GM12874 (cell line): ENCODE measurements around the gene VGLL4.

Source experiments
- TF ChIP-seq, protein P1 (sequence below): IDR thresholded peaks from 2 replicates; pipeline ENCODE4 v1.5.1; 2011; ENCODE audit warnings: low read depth, mild to moderate bottlenecking, control low read depth, low read length, moderate library complexity; ENCODE audit not compliant: insufficient read depth

VGLL4 gene

DNA sequence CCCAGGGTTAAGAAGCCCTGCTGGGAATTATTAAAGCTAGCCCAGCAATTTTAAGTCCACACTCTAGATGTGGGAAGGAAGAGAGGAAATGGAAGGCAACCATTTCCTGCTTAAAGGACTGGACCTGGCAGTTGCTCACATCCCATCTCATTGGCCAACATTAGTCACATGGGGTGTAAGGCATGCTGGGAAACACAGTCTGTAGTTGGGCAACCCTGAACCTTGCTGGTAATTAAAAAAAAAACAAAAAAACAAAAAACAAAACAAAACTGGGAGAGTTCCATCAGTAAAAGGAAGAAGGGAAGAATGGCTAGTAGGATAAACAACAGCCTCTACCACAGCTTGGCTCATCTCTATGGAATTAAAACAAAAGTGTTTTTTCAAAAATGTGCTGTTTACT, 136.0 kb downstream of the VGLL4 start:
- TF ChIP-seq, protein P1, sequence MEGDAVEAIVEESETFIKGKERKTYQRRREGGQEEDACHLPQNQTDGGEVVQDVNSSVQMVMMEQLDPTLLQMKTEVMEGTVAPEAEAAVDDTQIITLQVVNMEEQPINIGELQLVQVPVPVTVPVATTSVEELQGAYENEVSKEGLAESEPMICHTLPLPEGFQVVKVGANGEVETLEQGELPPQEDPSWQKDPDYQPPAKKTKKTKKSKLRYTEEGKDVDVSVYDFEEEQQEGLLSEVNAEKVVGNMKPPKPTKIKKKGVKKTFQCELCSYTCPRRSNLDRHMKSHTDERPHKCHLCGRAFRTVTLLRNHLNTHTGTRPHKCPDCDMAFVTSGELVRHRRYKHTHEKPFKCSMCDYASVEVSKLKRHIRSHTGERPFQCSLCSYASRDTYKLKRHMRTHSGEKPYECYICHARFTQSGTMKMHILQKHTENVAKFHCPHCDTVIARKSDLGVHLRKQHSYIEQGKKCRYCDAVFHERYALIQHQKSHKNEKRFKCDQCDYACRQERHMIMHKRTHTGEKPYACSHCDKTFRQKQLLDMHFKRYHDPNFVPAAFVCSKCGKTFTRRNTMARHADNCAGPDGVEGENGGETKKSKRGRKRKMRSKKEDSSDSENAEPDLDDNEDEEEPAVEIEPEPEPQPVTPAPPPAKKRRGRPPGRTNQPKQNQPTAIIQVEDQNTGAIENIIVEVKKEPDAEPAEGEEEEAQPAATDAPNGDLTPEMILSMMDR, result no peak
